Fibroblast of skin of scalp (primary cell): ENCODE measurements around the gene MROH2B.

Source experiments
- DNase-seq: peaks from one replicate; pipeline ENCODE4 v3.0.0-alpha.2; 2013

MROH2B gene

GRCh38 chr5:40962207-40962955 lies 108.8 kb downstream of the MROH2B start:
- no peak for DNase-seq

- no peak for DNase-seq
These were observed 111.1 kb downstream of the MROH2B start for GRCh38 chr5:40960037-40960436.

- no peak for DNase-seq
These were observed 112.3 kb downstream of the MROH2B start for GRCh38 chr5:40958811-40959210.

GRCh38 chr5:40957048-40957447 lies 114.1 kb downstream of the MROH2B start:
- no peak for DNase-seq

- DNase-seq: no peak
These were observed 115.8 kb downstream of the MROH2B start for GRCh38 chr5:40955313-40955712.
